IMR-90 (cell line): ENCODE data around the gene IQSEC1. TPM values are rescaled to one million over a fixed set of nuclear protein-coding genes. Genes with fewer than 3 reads are reported as not detected.

ENCODE experiments used
- ATAC-seq: fragments of 200-7000 bp; cut with Tn5 transposase; 2 replicates; pipeline ENCODE4 v1.9.1; 2020; ENCODE audit warnings: low read depth, mild to moderate bottlenecking, moderate library complexity
- BruUV-seq: library from RNA; stranded (reverse); fragments of 400-500 nt; replicated peaks from 2 replicates; lab custom pipeline; 2021; lab: Mats Ljungman, UMichigan
- CTCF ChIA-PET: fragments of 300-600 bp; formaldehyde crosslinking; extraction: SDS; loops from one replicate; lab custom pipeline; 2021; ENCODE audit warnings: antibody characterized with exemption; lab: Yijun Ruan, JAX
- POLR2A ChIA-PET: fragments of 300-600 bp; sonication (Branson Sonifier 250); formaldehyde crosslinking; loops from one replicate; lab custom pipeline; 2022; ENCODE audit warnings: antibody characterized with exemption; ENCODE audit not compliant: unreplicated experiment; lab: Charles Lee
- DNase-seq: peaks from one replicate; pipeline ENCODE4 v3.0.0; 2013
- H2AFZ ChIP-seq: replicated peaks from 2 replicates; pipeline ENCODE3; 2013; ENCODE audit warnings: low read length, mild to moderate bottlenecking; ENCODE audit not compliant: poor library complexity
- H2AK5ac ChIP-seq: 2 replicates; pipeline ENCODE4 v1.6.1; 2013; ENCODE audit warnings: low read depth, low read length, inconsistent platforms
- H2AK9ac ChIP-seq: replicated peaks from 2 replicates; pipeline ENCODE3; 2013; ENCODE audit warnings: mild to moderate bottlenecking, low read depth, low read length, moderate library complexity; ENCODE audit not compliant: poor library complexity
- H2BK120ac ChIP-seq: 2 replicates; pipeline ENCODE4 v1.6.1; 2013; ENCODE audit warnings: low read depth, low read length, inconsistent platforms
- H2BK15ac ChIP-seq: 3 replicates; pipeline ENCODE4 v1.6.1; 2013; ENCODE audit warnings: low read depth, low read length, inconsistent platforms
- H2BK20ac ChIP-seq: 2 replicates; pipeline ENCODE4 v1.6.1; 2013; ENCODE audit warnings: low read depth, mild to moderate bottlenecking, inconsistent platforms, low read length, moderate library complexity
- H2BK5ac ChIP-seq: 2 replicates; pipeline ENCODE4 v1.6.1; 2013; ENCODE audit warnings: mild to moderate bottlenecking, low read depth, low read length, inconsistent platforms; ENCODE audit not compliant: poor library complexity, severe bottlenecking
- H3K14ac ChIP-seq: replicated peaks from 2 replicates; pipeline ENCODE4 v1.6.1; 2013; ENCODE audit warnings: low read depth, low read length, inconsistent platforms
- H3K18ac ChIP-seq: 2 replicates; pipeline ENCODE4 v1.6.1; 2013; ENCODE audit warnings: low read depth, low read length, control low read depth
- H3K23ac ChIP-seq: 2 replicates; pipeline ENCODE4 v1.6.1; 2013; ENCODE audit warnings: low read depth, low read length, inconsistent platforms
- H3K27ac ChIP-seq: 2 replicates; pipeline ENCODE4 v1.5.1; 2013; ENCODE audit warnings: mild to moderate bottlenecking, control low read depth, low read length; ENCODE audit not compliant: insufficient read depth
- H3K27me3 ChIP-seq: 2 replicates; pipeline ENCODE4 v1.6.1; 2013; ENCODE audit warnings: low read length; ENCODE audit not compliant: control insufficient read depth, insufficient read depth
- H3K36me3 ChIP-seq: 2 replicates; pipeline ENCODE4 v1.6.1; 2013; ENCODE audit warnings: low read length, mixed read lengths; ENCODE audit not compliant: control insufficient read depth, insufficient read depth
- H3K4ac ChIP-seq: 2 replicates; pipeline ENCODE4 v1.6.1; 2013; ENCODE audit warnings: low read depth, low read length, inconsistent platforms
- H3K4me1 ChIP-seq: 2 replicates; pipeline ENCODE4 v1.6.1; 2013; ENCODE audit warnings: low read length, mixed read lengths; ENCODE audit not compliant: control insufficient read depth, insufficient read depth
- H3K4me2 ChIP-seq: 2 replicates; pipeline ENCODE4 v1.6.1; 2013; ENCODE audit warnings: low read depth, mild to moderate bottlenecking, control low read depth, low read length, moderate library complexity
- H3K4me3 ChIP-seq: 2 replicates; pipeline ENCODE4 v1.5.1; 2013; ENCODE audit warnings: low read depth, mild to moderate bottlenecking, control low read depth, low read length, moderate library complexity; ENCODE audit not compliant: insufficient read depth
- H3K56ac ChIP-seq: 2 replicates; pipeline ENCODE4 v1.6.1; 2013; ENCODE audit warnings: low read length, inconsistent platforms; ENCODE audit not compliant: insufficient read depth; ENCODE audit errors: extremely low read depth
- H3K79me1 ChIP-seq, 2 experiments: 2 replicates each; pipeline ENCODE4 v1.6.1; 2013; ENCODE audit warnings: low read length in 2 of 2, inconsistent platforms in 1 of 2, low read depth in 1 of 2
- H3K9ac ChIP-seq: 2 replicates; pipeline ENCODE4 v1.6.1; 2013; ENCODE audit warnings: low read depth, low read length, control low read depth
- H3K9me1 ChIP-seq: 2 replicates; pipeline ENCODE4 v1.6.1; 2013; ENCODE audit warnings: low read length, inconsistent platforms; ENCODE audit not compliant: insufficient read depth
- H3K9me3 ChIP-seq: 2 replicates; pipeline ENCODE4 v1.6.1; 2013; ENCODE audit warnings: low read length; ENCODE audit not compliant: control insufficient read depth, insufficient read depth
- H4K20me1 ChIP-seq: 2 replicates; pipeline ENCODE4 v1.6.1; 2013; ENCODE audit warnings: low read length, inconsistent platforms; ENCODE audit not compliant: insufficient read depth
- H4K5ac ChIP-seq: 2 replicates; pipeline ENCODE4 v1.6.1; 2013; ENCODE audit warnings: mild to moderate bottlenecking, low read depth, low read length, control low read depth
- H4K8ac ChIP-seq, 2 experiments: 2 replicates each; pipeline ENCODE4 v1.6.1; 2013; ENCODE audit warnings: low read depth in 2 of 2, low read length in 2 of 2, control low read depth in 1 of 2, inconsistent platforms in 1 of 2
- H4K91ac ChIP-seq: 2 replicates; pipeline ENCODE4 v1.6.1; 2013; ENCODE audit warnings: low read depth, low read length, inconsistent platforms; ENCODE audit not compliant: insufficient read depth
- BHLHE40 ChIP-seq: fragments of 150-350 bp; IDR thresholded peaks from 2 replicates; pipeline ENCODE4 v1.6.1; 2016; ENCODE audit warnings: mild to moderate bottlenecking, low read depth, low read length
- CEBPB ChIP-seq: IDR thresholded peaks from 2 replicates; pipeline ENCODE4 v1.6.1; 2012; ENCODE audit warnings: low read depth, low read length, improper control_type of control experiment
- CHD1 ChIP-seq: IDR thresholded peaks from 2 replicates; pipeline ENCODE4 v1.6.1; 2012; ENCODE audit warnings: low read depth, low read length, improper control_type of control experiment
- ELK1 ChIP-seq: fragments of 150-350 bp; IDR thresholded peaks from 2 replicates; pipeline ENCODE4 v1.6.1; 2016; ENCODE audit warnings: low read depth, mild to moderate bottlenecking, low read length, moderate library complexity, borderline replicate concordance
- FOS ChIP-seq: fragments of 150-350 bp; IDR thresholded peaks from 2 replicates; pipeline ENCODE4 v1.6.1; 2016; ENCODE audit warnings: low read depth, low read length
- MAFK ChIP-seq: IDR thresholded peaks from 2 replicates; pipeline ENCODE4 v1.6.1; 2012; ENCODE audit warnings: low read depth, low read length, improper control_type of control experiment
- MAZ ChIP-seq: IDR thresholded peaks from 2 replicates; pipeline ENCODE4 v1.6.1; 2012; ENCODE audit warnings: low read depth, mild to moderate bottlenecking, low read length, improper control_type of control experiment, moderate library complexity, borderline replicate concordance
- MXI1 ChIP-seq: IDR thresholded peaks from 2 replicates; pipeline ENCODE4 v1.6.1; 2012; ENCODE audit warnings: low read depth, mild to moderate bottlenecking, low read length, moderate library complexity, borderline replicate concordance
- NFE2L2 ChIP-seq: fragments of 150-350 bp; IDR thresholded peaks from 2 replicates; pipeline ENCODE4 v1.6.1; 2016; ENCODE audit warnings: low read depth, mild to moderate bottlenecking, low read length
- POLR2A ChIP-seq: IDR thresholded peaks from 2 replicates; pipeline ENCODE4 v1.6.1; 2012; ENCODE audit warnings: mild to moderate bottlenecking, low read depth, low read length
- RAD21 ChIP-seq: IDR thresholded peaks from 2 replicates; pipeline ENCODE4 v1.6.1; 2012; ENCODE audit warnings: low read length, improper control_type of control experiment
- RCOR1 ChIP-seq: IDR thresholded peaks from 2 replicates; pipeline ENCODE4 v1.6.1; 2012; ENCODE audit warnings: mild to moderate bottlenecking, low read length, improper control_type of control experiment; ENCODE audit not compliant: insufficient replicate concordance
- RFX5 ChIP-seq: IDR thresholded peaks from 2 replicates; pipeline ENCODE4 v1.8.0; 2012; ENCODE audit warnings: low read depth, mild to moderate bottlenecking, low read length, moderate library complexity
- SMC3 ChIP-seq: fragments of 150-350 bp; IDR thresholded peaks from 2 replicates; pipeline ENCODE4 v1.6.1; 2016; ENCODE audit warnings: low read depth, mild to moderate bottlenecking, antibody characterized with exemption, low read length, moderate library complexity
- WGBS, 2 experiments: methylation state at CpG; one replicate each; pipeline versions ENCODE4 v1.1.5 to v1.1.7; 2013; ENCODE audit warnings: missing lambda C conversion rate in 2 of 2; ENCODE audit not compliant: insufficient read length in 1 of 2; ENCODE audit errors: extremely low coverage in 2 of 2; 5-methylcytosine and 5-hydroxymethylcytosine counted together
- dilution Hi-C: fragments of 300-500 bp; cut with HindIII; formaldehyde crosslinking; loops from one replicate; pipeline ENCODE4 v1.14.3; 2018; ENCODE audit warnings: low sequenced_read_pairs; ENCODE audit not compliant: unreplicated experiment
- in situ Hi-C: fragments of 300-500 bp; cut with MboI; formaldehyde crosslinking; loops from 3 replicates; pipeline ENCODE4 v1.14.3; 2019; ENCODE audit warnings: low sequenced_read_pairs, inconsistent platforms, mixed read lengths
- intact Hi-C: fragments of 100-400 bp; cut with micrococcal nuclease; formaldehyde crosslinking; loops from 2 replicates; pipeline ENCODE4 v1.10.0; 2022
- polyA plus RNA-seq, 3 experiments: library from polyadenylated mRNA; depleted of rRNA; stranded (reverse); fragments of >200 nt; gene quantifications; 2 replicates each; pipeline ENCODE4 v1.2.3, GENCODE V29; 2012; ENCODE audit warnings: low replicate concordance in 1 of 3
- total RNA-seq: library from RNA; depleted of rRNA; stranded (reverse); fragments of >200 nt; gene quantifications from 2 replicates; pipeline ENCODE4 v1.2.3, GENCODE V29; 2012
- TF ChIP-seq, protein P1 (sequence below): fragments of 150-350 bp; IDR thresholded peaks from 2 replicates; pipeline ENCODE4 v1.6.1; 2017; ENCODE audit warnings: mild to moderate bottlenecking, antibody characterized with exemption, low read length, low read depth
- TF ChIP-seq, protein P2 (sequence below): conservative IDR thresholded peaks from 2 replicates; pipeline ENCODE4 v1.5.1; 2012; ENCODE audit warnings: mild to moderate bottlenecking, low read depth, low read length, improper control_type of control experiment

Gene IQSEC1
- total and polyA plus RNA-seq, 2 of the 4 experiments (the other 2 are of a cell fraction) = 5.9 to 11.9 TPM

DNA sequence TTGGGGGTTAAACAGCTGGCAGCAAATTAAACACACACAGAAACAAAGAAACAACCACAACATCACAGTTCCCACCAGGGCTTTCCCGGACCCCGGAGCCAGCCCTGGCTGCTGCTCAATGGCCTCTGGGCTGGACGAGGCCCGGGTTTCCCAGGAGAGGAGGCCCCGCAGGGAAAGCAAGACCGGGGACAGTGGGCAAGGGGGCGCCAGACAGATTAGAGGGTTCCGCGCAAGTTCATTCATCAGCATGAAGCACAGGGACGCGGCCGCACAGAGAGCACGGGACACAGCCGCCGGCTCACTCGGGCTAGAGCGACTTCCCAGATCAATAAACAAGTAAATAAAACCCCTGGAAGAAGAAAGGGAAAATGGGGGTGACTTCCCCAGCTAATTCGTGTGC, 165.5 kb downstream of the IQSEC1 start:
- no peak for ATAC-seq
- no peaks in the 10 kb centered on the region for H3K9me1 ChIP-seq
- no peaks in the 10 kb centered on the region for H3K79me1 ChIP-seq
- no peak overlapping the region for H3K4ac ChIP-seq
- H4K8ac ChIP-seq = no peak overlapping the region
- DNase-seq = no peak
- H2BK5ac ChIP-seq = no peak overlapping the region
- H2AFZ ChIP-seq = no peak overlapping the region
- no peaks in the 10 kb centered on the region for H3K9me3 ChIP-seq
- TF ChIP-seq MXI1 (no peak), FOS (no peak), BHLHE40 (no peak), RFX5 (no peak), MAZ (no peak), MAFK (no peak), CEBPB (no peak), SMC3 (no peak), ELK1 (no peak), RAD21 (no peak), CHD1 (no peak), RCOR1 (no peak), POLR2A (no peak), NFE2L2 (no peak)
- TF ChIP-seq, protein P1, sequence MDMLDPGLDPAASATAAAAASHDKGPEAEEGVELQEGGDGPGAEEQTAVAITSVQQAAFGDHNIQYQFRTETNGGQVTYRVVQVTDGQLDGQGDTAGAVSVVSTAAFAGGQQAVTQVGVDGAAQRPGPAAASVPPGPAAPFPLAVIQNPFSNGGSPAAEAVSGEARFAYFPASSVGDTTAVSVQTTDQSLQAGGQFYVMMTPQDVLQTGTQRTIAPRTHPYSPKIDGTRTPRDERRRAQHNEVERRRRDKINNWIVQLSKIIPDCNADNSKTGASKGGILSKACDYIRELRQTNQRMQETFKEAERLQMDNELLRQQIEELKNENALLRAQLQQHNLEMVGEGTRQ = no peak
- TF ChIP-seq, protein P2, sequence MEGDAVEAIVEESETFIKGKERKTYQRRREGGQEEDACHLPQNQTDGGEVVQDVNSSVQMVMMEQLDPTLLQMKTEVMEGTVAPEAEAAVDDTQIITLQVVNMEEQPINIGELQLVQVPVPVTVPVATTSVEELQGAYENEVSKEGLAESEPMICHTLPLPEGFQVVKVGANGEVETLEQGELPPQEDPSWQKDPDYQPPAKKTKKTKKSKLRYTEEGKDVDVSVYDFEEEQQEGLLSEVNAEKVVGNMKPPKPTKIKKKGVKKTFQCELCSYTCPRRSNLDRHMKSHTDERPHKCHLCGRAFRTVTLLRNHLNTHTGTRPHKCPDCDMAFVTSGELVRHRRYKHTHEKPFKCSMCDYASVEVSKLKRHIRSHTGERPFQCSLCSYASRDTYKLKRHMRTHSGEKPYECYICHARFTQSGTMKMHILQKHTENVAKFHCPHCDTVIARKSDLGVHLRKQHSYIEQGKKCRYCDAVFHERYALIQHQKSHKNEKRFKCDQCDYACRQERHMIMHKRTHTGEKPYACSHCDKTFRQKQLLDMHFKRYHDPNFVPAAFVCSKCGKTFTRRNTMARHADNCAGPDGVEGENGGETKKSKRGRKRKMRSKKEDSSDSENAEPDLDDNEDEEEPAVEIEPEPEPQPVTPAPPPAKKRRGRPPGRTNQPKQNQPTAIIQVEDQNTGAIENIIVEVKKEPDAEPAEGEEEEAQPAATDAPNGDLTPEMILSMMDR = no peak
- no peaks in the 10 kb centered on the region for H3K27me3 ChIP-seq
- H3K4me2 ChIP-seq = no peak overlapping the region
- no peak overlapping the region for H2BK120ac ChIP-seq
- BruUV-seq = no TSS peak
- in situ Hi-C loops (no loop called here), dilution Hi-C loops (no loop called here), intact Hi-C loops (no loop called here)
- no peak overlapping the region for H3K4me3 ChIP-seq
- no peak overlapping the region for H2AK5ac ChIP-seq
- no peak overlapping the region for H4K5ac ChIP-seq
- H3K23ac ChIP-seq = no peak overlapping the region
- 100% methylated on average over 7 of the region's 18 CpGs; no CpG with 5 or more reads in 1 of the 2 experiments for WGBS, 2 experiments
- H4K91ac ChIP-seq = no peak overlapping the region
- H2BK15ac ChIP-seq = no peak overlapping the region
- H3K9ac ChIP-seq = no peak overlapping the region
- no peaks in the 10 kb centered on the region for H3K4me1 ChIP-seq
- no peak overlapping the region for H3K27ac ChIP-seq
- H3K14ac ChIP-seq = no peak overlapping the region
- POLR2A ChIA-PET = no interaction called here
- H3K36me3 ChIP-seq = peaks cover 71% of the 10 kb centered on the region
- H2AK9ac ChIP-seq = no peak overlapping the region
- no peak overlapping the region for H3K18ac ChIP-seq
- no peak overlapping the region for H3K56ac ChIP-seq
- no peaks in the 10 kb centered on the region for H4K20me1 ChIP-seq
- no peak overlapping the region for H2BK20ac ChIP-seq
- CTCF ChIA-PET = interaction anchor here (1.0 kb wide), 1 partner anchor 10 kb away, joined by 3 read pairs; no protein-coding TSS in a partner anchor
